B cell (primary cell): Measurements from ENCODE around the gene MORC2. TPM values are rescaled to one million over a fixed set of nuclear protein-coding genes. Genes with fewer than 3 reads are reported as not detected.

Experiments
- ATAC-seq: fragments of 200-7000 bp; cut with Tn5 transposase; one replicate; pipeline ENCODE4 v1.10.0; 2021; ENCODE audit warnings: low read depth, mild to moderate bottlenecking, moderate number of reproducible peaks, moderate library complexity
- CTCF ChIA-PET: fragments of 350-600 bp; sonication (Branson Sonifier 250); formaldehyde crosslinking; loops from one replicate; lab custom pipeline; 2021; ENCODE audit warnings: antibody characterized with exemption, inconsistent platforms; lab: Charles Lee
- POLR2A ChIA-PET: fragments of 350-600 bp; sonication (Branson Sonifier 250); formaldehyde crosslinking; loops from one replicate; lab custom pipeline; 2021; ENCODE audit warnings: antibody characterized with exemption; lab: Charles Lee
- DNase-seq: peaks from one replicate; pipeline ENCODE4 v3.0.0; 2013
- H2AFZ ChIP-seq: 2 replicates; pipeline ENCODE4 v1.6.1; 2012; ENCODE audit warnings: mild to moderate bottlenecking, low read depth, low read length; ENCODE audit not compliant: insufficient read depth, poor library complexity, severe bottlenecking
- H3K27ac ChIP-seq, 2 donors: 1 replicate in 1 of 2; 2 replicates in 1 of 2; pipeline ENCODE4 v1.5.1; 2012 to 2013; ENCODE audit warnings: low read length in 2 of 2, mild to moderate bottlenecking in 2 of 2, moderate library complexity in 1 of 2
- H3K27me3 ChIP-seq, 4 experiments: fragments of 200-600 bp in 1 of 4; sonication (generic) in 1 of 4; replicated peaks in 1 of 4; 1 replicate in 2 of 4; 2 replicates in 2 of 4; pipeline versions ENCODE4 v1.6.1 to v1.7.0; 2013 to 2016; ENCODE audit warnings: low read length in 3 of 4, mild to moderate bottlenecking in 2 of 4, mixed read lengths in 1 of 4, moderate library complexity in 1 of 4; ENCODE audit not compliant: insufficient read depth in 4 of 4, control insufficient read depth in 3 of 4; ENCODE audit errors: control extremely low read depth in 1 of 4
- H3K36me3 ChIP-seq, 2 experiments: replicated peaks in 1 of 2; 1 replicate in 1 of 2; 2 replicates in 1 of 2; pipeline versions ENCODE4 v1.6.1 to v1.7.1; 2013; ENCODE audit warnings: low read length in 1 of 2; ENCODE audit not compliant: insufficient read depth in 2 of 2, control insufficient read depth in 1 of 2; ENCODE audit errors: control extremely low read depth in 1 of 2, extremely low read depth in 1 of 2
- H3K4me1 ChIP-seq, 2 donors: fragments of 200-600 bp in 1 of 2; sonication (generic) in 1 of 2; 1 replicate in 1 of 2; 2 replicates in 1 of 2; pipeline versions ENCODE4 v1.5.1 to v1.6.1; 2013 to 2017; ENCODE audit warnings: low read length in 2 of 2; ENCODE audit not compliant: control insufficient read depth in 2 of 2, insufficient read depth in 2 of 2
- H3K4me2 ChIP-seq: replicated peaks from 2 replicates; pipeline ENCODE3; 2012; ENCODE audit warnings: mild to moderate bottlenecking, low read depth, low read length; ENCODE audit not compliant: poor library complexity, severe bottlenecking
- H3K4me3 ChIP-seq, 5 experiments: fragments of 200-600 bp in 1 of 5; sonication (generic) in 1 of 5; 1 replicate in 3 of 5; 2 replicates in 2 of 5; pipeline versions ENCODE4 v1.5.1 to v1.7.0; 2011 to 2016; ENCODE audit warnings: low read length in 4 of 5, mild to moderate bottlenecking in 4 of 5, low read depth in 2 of 5, control low read depth in 1 of 5, moderate library complexity in 1 of 5; ENCODE audit not compliant: insufficient read depth in 1 of 5; ENCODE audit errors: control extremely low read depth in 1 of 5, extremely low read depth in 1 of 5
- H3K79me2 ChIP-seq: fragments of 200-600 bp; sonication (generic); one replicate; pipeline ENCODE4 v1.6.0; 2016; ENCODE audit warnings: low read length; ENCODE audit not compliant: control insufficient read depth, insufficient read depth
- H3K9ac ChIP-seq: fragments of 200-600 bp; sonication (generic); 2 replicates; pipeline ENCODE4 v1.6.1; 2017; ENCODE audit warnings: mild to moderate bottlenecking, low read length, moderate library complexity
- H3K9me3 ChIP-seq, 3 donors: one replicate each; pipeline versions ENCODE4 v1.6.1 to v1.7.1; 2013; ENCODE audit warnings: low read length in 2 of 3; ENCODE audit not compliant: control insufficient read depth in 2 of 3, insufficient read depth in 1 of 3; ENCODE audit errors: control extremely low read depth in 1 of 3
- H4K20me1 ChIP-seq: 2 replicates; pipeline ENCODE4 v1.6.0; 2012; ENCODE audit warnings: mild to moderate bottlenecking, low read length; ENCODE audit not compliant: insufficient read depth, control insufficient read depth, poor library complexity, severe bottlenecking
- H3K27ac Mint-ChIP-seq: one replicate; pipeline ENCODE4 v1.8.0; 2021; ENCODE audit warnings: mixed read lengths
- H3K27me3 Mint-ChIP-seq: one replicate; pipeline ENCODE4 v1.8.0; 2021; ENCODE audit warnings: mixed read lengths
- H3K4me1 Mint-ChIP-seq: one replicate; pipeline ENCODE4 v1.8.0; 2021; ENCODE audit warnings: mixed read lengths
- H3K4me3 Mint-ChIP-seq: one replicate; pipeline ENCODE4 v1.8.0; 2021; ENCODE audit warnings: mixed read lengths
- H3K9me3 Mint-ChIP-seq: one replicate; pipeline ENCODE4 v1.8.0; 2022; ENCODE audit warnings: mixed read lengths; ENCODE audit not compliant: insufficient read depth
- EZH2 ChIP-seq: IDR thresholded peaks from 2 replicates; pipeline ENCODE4 v1.6.1; 2012; ENCODE audit warnings: borderline replicate concordance, low read depth, mild to moderate bottlenecking, moderate library complexity, low read length; ENCODE audit not compliant: insufficient read depth, poor library complexity, severe bottlenecking
- WGBS: methylation state at CpG from one replicate; pipeline ENCODE4 v1.1.5; 2013; ENCODE audit warnings: missing lambda C conversion rate; ENCODE audit not compliant: insufficient coverage; 5-methylcytosine and 5-hydroxymethylcytosine counted together
- intact Hi-C: fragments of 100-400 bp; cut with micrococcal nuclease; formaldehyde crosslinking; loops from one replicate; pipeline ENCODE4 v1.10.0; 2022
- polyA plus RNA-seq: library from polyadenylated mRNA; depleted of rRNA; stranded (reverse); fragments of >200 nt; gene quantifications from 2 replicates; pipeline ENCODE4 v1.2.3, GENCODE V29; 2012
- total RNA-seq, 2 donors: library from RNA; stranded (reverse); fragments of 120-200 nt in 1 of 2; gene quantifications; 1 replicate in 1 of 2; 2 replicates in 1 of 2; pipeline versions ENCODE4 v1.2.3 to v1.2.4, GENCODE V29; 2013 to 2022
- TF ChIP-seq, protein P1 (sequence below): fragments of 200-600 bp; IDR thresholded peaks from one replicate; pipeline ENCODE4 v1.8.0; 2022; ENCODE audit warnings: antibody characterized with exemption, mild to moderate bottlenecking

MORC2 gene
- total and polyA plus RNA-seq, 2 donors (not counting 1 experiment from before 2014, with no cell fraction given) = 10.1 to 25.0 TPM

DNA sequence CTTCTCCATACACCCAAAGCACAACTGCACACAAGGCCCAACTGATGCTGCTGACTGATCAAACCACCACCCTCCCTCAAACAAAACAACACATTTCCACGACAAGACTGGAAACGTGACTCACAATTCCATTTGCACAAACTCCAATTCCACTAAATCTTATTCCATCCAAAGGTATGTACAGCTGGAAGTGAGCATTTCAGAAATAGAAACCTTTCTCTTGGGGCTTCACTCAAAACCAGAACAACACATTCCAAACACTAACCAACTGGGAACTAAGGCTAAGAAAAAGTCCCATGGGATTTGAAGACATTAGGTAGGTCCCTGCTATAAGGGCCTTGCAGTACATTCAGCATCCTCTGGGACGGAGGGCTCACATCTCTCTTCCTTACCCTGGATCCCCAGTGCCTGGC, 19.6 kb downstream of the MORC2 start:
- TF ChIP-seq, protein P1, sequence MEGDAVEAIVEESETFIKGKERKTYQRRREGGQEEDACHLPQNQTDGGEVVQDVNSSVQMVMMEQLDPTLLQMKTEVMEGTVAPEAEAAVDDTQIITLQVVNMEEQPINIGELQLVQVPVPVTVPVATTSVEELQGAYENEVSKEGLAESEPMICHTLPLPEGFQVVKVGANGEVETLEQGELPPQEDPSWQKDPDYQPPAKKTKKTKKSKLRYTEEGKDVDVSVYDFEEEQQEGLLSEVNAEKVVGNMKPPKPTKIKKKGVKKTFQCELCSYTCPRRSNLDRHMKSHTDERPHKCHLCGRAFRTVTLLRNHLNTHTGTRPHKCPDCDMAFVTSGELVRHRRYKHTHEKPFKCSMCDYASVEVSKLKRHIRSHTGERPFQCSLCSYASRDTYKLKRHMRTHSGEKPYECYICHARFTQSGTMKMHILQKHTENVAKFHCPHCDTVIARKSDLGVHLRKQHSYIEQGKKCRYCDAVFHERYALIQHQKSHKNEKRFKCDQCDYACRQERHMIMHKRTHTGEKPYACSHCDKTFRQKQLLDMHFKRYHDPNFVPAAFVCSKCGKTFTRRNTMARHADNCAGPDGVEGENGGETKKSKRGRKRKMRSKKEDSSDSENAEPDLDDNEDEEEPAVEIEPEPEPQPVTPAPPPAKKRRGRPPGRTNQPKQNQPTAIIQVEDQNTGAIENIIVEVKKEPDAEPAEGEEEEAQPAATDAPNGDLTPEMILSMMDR = no peak
- TF ChIP-seq EZH2 = no peak
- 93% methylated on average over 3 of the region's 3 CpGs for WGBS
- no peaks in the 10 kb centered on the region for H3K4me1 Mint-ChIP-seq
- no peak overlapping the region for H3K27ac Mint-ChIP-seq
- H3K27me3 Mint-ChIP-seq = no peaks in the 10 kb centered on the region
- no peak for ATAC-seq
- ChIA-PET POLR2A (interaction anchor here (1.0 kb wide), 1 partner anchor 136 kb away, joined by 3 read pairs; no protein-coding TSS in a partner anchor), CTCF (interaction anchor here (0.7 to 1.8 kb wide), 3 partner anchors 25 to 324 kb away, joined by 3 to 4 read pairs (median 3); no protein-coding TSS in a partner anchor)
- Histone ChIP-seq H4K20me1 (no peaks in the 10 kb centered on the region), H3K79me2 (no peaks in the 10 kb centered on the region), H3K4me3 (no peak overlapping the region), H3K4me1 (no peaks in the 10 kb centered on the region), H3K9me3 (no peaks in the 10 kb centered on the region), H3K9ac (no peak overlapping the region), H2AFZ (no peak overlapping the region), H3K27me3 (no peaks in the 10 kb centered on the region), H3K36me3 (peaks cover 2 to 83% of the 10 kb centered on the region in 2 experiments), H3K27ac (no peak overlapping the region), H3K4me2 (no peak overlapping the region)
- H3K9me3 Mint-ChIP-seq = no peaks in the 10 kb centered on the region
- no peak overlapping the region for H3K4me3 Mint-ChIP-seq
- intact Hi-C loops = loop anchor here (1.0 to 5.0 kb wide), 2 partner anchors 136 to 198 kb away; no protein-coding TSS in a partner anchor
- DNase-seq = no peak

DNA sequence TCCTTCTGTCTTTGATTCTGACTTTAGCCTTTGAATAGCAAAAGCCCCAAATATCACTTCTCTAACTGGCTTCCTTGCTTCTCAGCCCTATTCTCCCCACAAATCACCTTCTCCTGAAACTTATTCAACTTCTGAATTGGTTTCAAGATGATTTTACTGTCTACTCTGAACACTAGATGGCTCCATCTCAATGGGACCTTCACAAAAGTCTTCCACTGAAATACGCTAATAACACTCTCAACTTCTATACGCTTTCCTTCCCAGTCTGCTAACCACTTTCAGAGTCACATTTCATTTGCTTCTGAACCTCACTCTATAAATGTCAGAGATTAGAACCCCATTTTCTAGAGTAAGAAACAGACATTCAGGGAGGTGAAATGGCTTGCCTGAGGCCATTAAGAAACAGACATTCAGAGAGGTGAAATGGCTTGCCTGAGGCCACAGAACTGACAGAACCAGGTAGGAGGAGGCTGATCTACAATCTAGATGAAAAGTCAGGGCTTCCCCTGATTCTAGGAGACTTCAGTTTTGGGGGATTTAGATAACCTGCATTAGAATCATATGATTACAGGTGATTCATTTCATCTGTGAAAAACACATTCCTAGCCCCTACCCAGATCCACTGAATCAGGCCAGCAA, 20.6 kb downstream of the MORC2 start:
- Histone ChIP-seq H3K27ac (no peak overlapping the region), H3K27me3 (no peaks in the 10 kb centered on the region), H3K4me2 (no peak overlapping the region), H3K9me3 (no peaks in the 10 kb centered on the region), H2AFZ (no peak overlapping the region), H3K36me3 (peaks cover 2 to 83% of the 10 kb centered on the region in 2 experiments), H3K9ac (no peak overlapping the region), H4K20me1 (no peaks in the 10 kb centered on the region), H3K79me2 (no peaks in the 10 kb centered on the region), H3K4me3 (no peak overlapping the region), H3K4me1 (no peaks in the 10 kb centered on the region)
- no peak for ATAC-seq
- ChIA-PET POLR2A (no interaction called here), CTCF (interaction anchor here (0.9 to 1.2 kb wide), 3 partner anchors 20 to 325 kb away, joined by 3 to 11 read pairs (median 3); partner anchors contain the start of gene MORC2)
- no peaks in the 10 kb centered on the region for H3K27me3 Mint-ChIP-seq
- no peak for TF ChIP-seq EZH2
- TF ChIP-seq, protein P1 = peak; percentile 24
- intact Hi-C loops = loop anchor here (1.0 to 5.0 kb wide), 2 partner anchors 137 to 199 kb away; no protein-coding TSS in a partner anchor
- H3K9me3 Mint-ChIP-seq = no peaks in the 10 kb centered on the region
- no peak overlapping the region for H3K27ac Mint-ChIP-seq
- H3K4me3 Mint-ChIP-seq = no peak overlapping the region
- DNase-seq = peak; percentile 39
- WGBS = no CpG with 5 or more reads among the region's 2 CpGs
- H3K4me1 Mint-ChIP-seq = no peaks in the 10 kb centered on the region
